Hypothalamus (tissue), 51 donors: Measurements from ENCODE around the gene P2RY2.

ENCODE experiments used
- DNase-seq, 51 donors: peaks; one replicate each; lab custom pipeline; 2025; lab: John Stamatoyannopoulos, UW

The P2RY2 gene

GRCh38 chr11:73203322-73203721 is 14.8 kb upstream of the P2RY2 start:
- DNase-seq: no peak

GRCh38 chr11:73203790-73204189 is 14.3 kb upstream of the P2RY2 start:
- DNase-seq: no peak

GRCh38 chr11:73204711-73205121 is 13.4 kb upstream of the P2RY2 start:
- peak in 6 of 51 donors; percentile 16 to 41 (median 20) for DNase-seq

- no peak for DNase-seq
Observed at GRCh38 chr11:73205661-73206343, 12.3 kb upstream of the P2RY2 start.

GRCh38 chr11:73206801-73207200 is 11.3 kb upstream of the P2RY2 start:
- DNase-seq: no peak

GRCh38 chr11:73209892-73210291 is 8.2 kb upstream of the P2RY2 start:
- DNase-seq: no peak

GRCh38 chr11:73210916-73211667 is 7.0 kb upstream of the P2RY2 start:
- no peak for DNase-seq

- no peak for DNase-seq
Observed at GRCh38 chr11:73213196-73214143, 4.6 kb upstream of the P2RY2 start.

- DNase-seq: no peak
Observed at GRCh38 chr11:73215191-73216134, 2.6 kb upstream of the P2RY2 start.

- DNase-seq: no peak
Observed at GRCh38 chr11:73216465-73216864, 1.6 kb upstream of the P2RY2 start.

GRCh38 chr11:73217131-73217809 is 811 bp upstream of the P2RY2 start:
- peak in 5 of 51 donors; percentile 8 to 54 (median 17) for DNase-seq

- DNase-seq: no peak
Observed at GRCh38 chr11:73217810-73218105, 323 bp upstream of the P2RY2 start.

- no peak for DNase-seq
Observed at GRCh38 chr11:73218830-73219215, 742 bp downstream of the P2RY2 start.

- no peak for DNase-seq
Observed at GRCh38 chr11:73219396-73220285, 1.6 kb downstream of the P2RY2 start.

- no peak for DNase-seq
Observed at GRCh38 chr11:73221451-73221850, 3.4 kb downstream of the P2RY2 start.

GRCh38 chr11:73221996-73222395 is 3.9 kb downstream of the P2RY2 start:
- DNase-seq: no peak

GRCh38 chr11:73223998-73224730 is 6.1 kb downstream of the P2RY2 start:
- DNase-seq: no peak
